ENCODE results near the gene KCNAB1.

- TF ChIP-seq EZH2 (IDR thresholded peaks at IDR 0.05; ENCODE audit: borderline replicate concordance) (no peak), CTCF (IDR thresholded peaks at IDR 0.05; ENCODE audit: poor library complexity) (no peak), EZH2phosphoT487 (IDR thresholded peaks at IDR 0.05; ENCODE audit: low read depth, severe bottlenecking, unreplicated experiment) (no peak)
These were observed 252.7 kb downstream of the KCNAB1 start for GRCh38 chr3:156373095-156373494.

All from hepatocyte (in vitro differentiated cells).